ENCODE results near the gene OR5H2.

The OR5H2 gene

DNA sequence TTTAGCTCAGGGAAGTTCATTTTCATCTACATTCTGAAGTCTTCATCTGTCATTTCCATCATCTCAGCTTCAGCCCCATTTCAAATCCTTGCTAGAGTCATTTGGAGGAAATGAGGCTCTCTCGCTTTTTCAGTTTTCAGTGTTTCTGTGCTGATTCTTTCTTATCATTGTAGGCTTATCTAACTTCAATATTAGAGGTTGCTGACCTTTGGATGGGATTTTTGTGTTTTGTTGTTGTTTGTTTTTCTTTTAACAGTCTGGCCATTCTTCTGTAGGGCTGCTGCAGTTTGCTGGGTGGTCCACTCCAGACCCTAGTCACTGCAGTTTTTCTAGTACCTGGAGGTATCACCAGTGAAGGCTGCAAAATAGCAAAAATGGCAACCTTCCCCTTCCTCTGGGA lies 8.6 kb downstream of the OR5H2 start:
- no peaks in the 10 kb centered on the region for H3K27me3 ChIP-seq (ENCODE audit: insufficient read depth, low read depth)
- no peak overlapping the region for H3K4me2 ChIP-seq
- no peaks in the 10 kb centered on the region for H3K4me1 ChIP-seq (ENCODE audit: low read depth, poor library complexity, severe bottlenecking)
- H3K9ac ChIP-seq: no peak overlapping the region
- H3K27ac ChIP-seq: no peak overlapping the region
- H3K4me3 ChIP-seq (IDR thresholded peaks at IDR 0.05; ENCODE audit: insufficient read depth, low read depth, low read length): no peak overlapping the region
- TF ChIP-seq, protein P1, sequence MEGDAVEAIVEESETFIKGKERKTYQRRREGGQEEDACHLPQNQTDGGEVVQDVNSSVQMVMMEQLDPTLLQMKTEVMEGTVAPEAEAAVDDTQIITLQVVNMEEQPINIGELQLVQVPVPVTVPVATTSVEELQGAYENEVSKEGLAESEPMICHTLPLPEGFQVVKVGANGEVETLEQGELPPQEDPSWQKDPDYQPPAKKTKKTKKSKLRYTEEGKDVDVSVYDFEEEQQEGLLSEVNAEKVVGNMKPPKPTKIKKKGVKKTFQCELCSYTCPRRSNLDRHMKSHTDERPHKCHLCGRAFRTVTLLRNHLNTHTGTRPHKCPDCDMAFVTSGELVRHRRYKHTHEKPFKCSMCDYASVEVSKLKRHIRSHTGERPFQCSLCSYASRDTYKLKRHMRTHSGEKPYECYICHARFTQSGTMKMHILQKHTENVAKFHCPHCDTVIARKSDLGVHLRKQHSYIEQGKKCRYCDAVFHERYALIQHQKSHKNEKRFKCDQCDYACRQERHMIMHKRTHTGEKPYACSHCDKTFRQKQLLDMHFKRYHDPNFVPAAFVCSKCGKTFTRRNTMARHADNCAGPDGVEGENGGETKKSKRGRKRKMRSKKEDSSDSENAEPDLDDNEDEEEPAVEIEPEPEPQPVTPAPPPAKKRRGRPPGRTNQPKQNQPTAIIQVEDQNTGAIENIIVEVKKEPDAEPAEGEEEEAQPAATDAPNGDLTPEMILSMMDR (conservative IDR thresholded peaks at IDR 0.05; ENCODE audit: low read depth, low read length): no peak
- no peaks in the 10 kb centered on the region for H3K79me2 ChIP-seq (ENCODE audit: insufficient read depth, low read depth)
- no peak overlapping the region for H2AFZ ChIP-seq (ENCODE audit: low read depth)
- H3K36me3 ChIP-seq (ENCODE audit: insufficient read depth): no peaks in the 10 kb centered on the region
- H4K20me1 ChIP-seq (ENCODE audit: insufficient read depth): no peaks in the 10 kb centered on the region

DNA sequence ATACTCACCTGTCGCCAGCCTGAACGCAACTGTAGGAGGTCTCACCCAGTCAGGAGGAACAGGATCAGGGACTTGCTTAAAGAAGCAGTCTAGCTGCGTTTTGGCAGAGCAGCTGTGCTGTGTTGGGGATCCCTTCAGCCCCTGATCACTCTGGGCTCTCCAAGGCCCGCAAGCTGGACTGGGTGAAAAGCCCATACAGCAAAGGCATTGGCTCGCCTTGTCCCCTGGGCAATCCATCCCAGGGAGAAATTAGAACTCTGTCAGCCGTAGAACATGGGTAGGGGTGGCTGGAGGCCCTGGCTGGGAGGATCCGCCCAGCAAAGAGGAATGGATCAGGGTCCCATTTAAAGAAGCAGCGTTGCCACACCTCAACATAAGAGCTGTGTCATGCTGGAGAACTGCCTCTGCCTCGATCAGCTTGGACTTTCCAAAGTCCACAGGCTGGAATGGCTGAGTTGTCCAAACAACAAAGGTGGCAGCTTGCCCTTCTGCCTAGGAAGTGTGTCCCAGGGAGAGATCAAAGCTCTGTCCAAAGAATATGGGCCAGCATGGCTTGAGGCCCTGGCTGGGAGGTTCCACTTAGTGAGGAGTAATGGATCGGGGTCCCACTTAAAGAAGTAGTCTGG lies 9.1 kb downstream of the OR5H2 start:
- Histone ChIP-seq H4K20me1 (ENCODE audit: insufficient read depth) (no peaks in the 10 kb centered on the region), H3K79me2 (ENCODE audit: insufficient read depth, low read depth) (no peaks in the 10 kb centered on the region), H3K4me1 (ENCODE audit: low read depth, poor library complexity, severe bottlenecking) (no peaks in the 10 kb centered on the region), H3K27me3 (ENCODE audit: insufficient read depth, low read depth) (no peaks in the 10 kb centered on the region), H3K9ac (no peak overlapping the region), H3K36me3 (ENCODE audit: insufficient read depth) (no peaks in the 10 kb centered on the region), H2AFZ (ENCODE audit: low read depth) (no peak overlapping the region), H3K27ac (no peak overlapping the region), H3K4me3 (IDR thresholded peaks at IDR 0.05; ENCODE audit: insufficient read depth, low read depth, low read length) (no peak overlapping the region), H3K4me2 (no peak overlapping the region)
- TF ChIP-seq, protein P1 (conservative IDR thresholded peaks at IDR 0.05; ENCODE audit: low read depth, low read length): no peak

GRCh38 chr3:98322101-98322500 lies 39.8 kb downstream of the OR5H2 start:
- Histone ChIP-seq H3K4me2 (no peak overlapping the region), H3K4me1 (ENCODE audit: low read depth, poor library complexity, severe bottlenecking) (no peaks in the 10 kb centered on the region), H3K79me2 (ENCODE audit: insufficient read depth, low read depth) (no peaks in the 10 kb centered on the region), H2AFZ (ENCODE audit: low read depth) (no peak overlapping the region), H3K9ac (no peak overlapping the region), H4K20me1 (ENCODE audit: insufficient read depth) (no peaks in the 10 kb centered on the region), H3K27ac (no peak overlapping the region), H3K27me3 (ENCODE audit: insufficient read depth, low read depth) (no peaks in the 10 kb centered on the region), H3K4me3 (IDR thresholded peaks at IDR 0.05; ENCODE audit: insufficient read depth, low read depth, low read length) (no peak overlapping the region), H3K36me3 (ENCODE audit: insufficient read depth) (no peaks in the 10 kb centered on the region)
- TF ChIP-seq, protein P1 (conservative IDR thresholded peaks at IDR 0.05; ENCODE audit: low read depth, low read length): no peak

DNA sequence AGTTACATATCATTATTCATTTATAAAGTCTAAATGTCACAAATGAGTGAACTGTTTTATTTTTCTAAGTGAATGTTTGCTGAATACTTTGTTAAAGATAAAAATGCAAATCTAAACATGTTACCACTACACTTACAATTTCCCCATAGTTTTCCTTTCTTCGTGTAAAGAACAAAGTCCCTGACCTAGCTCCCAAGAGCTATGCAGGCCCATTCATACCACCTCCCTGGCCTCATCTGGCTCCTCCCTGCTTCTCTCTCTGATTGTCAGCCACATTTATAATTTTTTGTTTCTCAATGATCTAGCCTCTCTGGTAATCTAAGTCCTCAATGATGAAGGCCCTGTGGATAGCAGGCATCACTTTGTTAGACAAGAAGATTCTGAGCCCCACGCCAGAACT lies 40.4 kb downstream of the OR5H2 start:
- Histone ChIP-seq H3K27me3 (ENCODE audit: insufficient read depth, low read depth) (no peaks in the 10 kb centered on the region), H3K4me2 (no peak overlapping the region), H3K27ac (no peak overlapping the region), H3K9ac (no peak overlapping the region), H3K36me3 (ENCODE audit: insufficient read depth) (no peaks in the 10 kb centered on the region), H2AFZ (ENCODE audit: low read depth) (no peak overlapping the region), H3K79me2 (ENCODE audit: insufficient read depth, low read depth) (no peaks in the 10 kb centered on the region), H3K4me1 (ENCODE audit: low read depth, poor library complexity, severe bottlenecking) (no peaks in the 10 kb centered on the region), H4K20me1 (ENCODE audit: insufficient read depth) (no peaks in the 10 kb centered on the region), H3K4me3 (IDR thresholded peaks at IDR 0.05; ENCODE audit: insufficient read depth, low read depth, low read length) (no peak overlapping the region)
- TF ChIP-seq, protein P1 (conservative IDR thresholded peaks at IDR 0.05; ENCODE audit: low read depth, low read length): no peak
